Neural cell (in vitro differentiated cells): Measurements from ENCODE around the gene GAS2L3.
"Not testable (repeated sequence)": the region's sequence is repeated elsewhere in the genome, so short reads cannot be mapped to it uniquely, and the experiment has no call there.

ENCODE experiments used
- CTCF ChIP-seq: fragments of 450-650 bp; IDR thresholded peaks from 2 replicates; pipeline ENCODE4 v1.5.1; 2014; ENCODE audit warnings: antibody characterized with exemption, mild to moderate bottlenecking, moderate library complexity; ENCODE audit not compliant: poor library complexity, severe bottlenecking
- EZH2 ChIP-seq: fragments of 200-600, 300-800 bp; shearing (Covaris generic), sonication (generic); IDR thresholded peaks from 2 replicates; pipeline ENCODE4 v1.6.1; 2014; ENCODE audit warnings: antibody characterized with exemption, low read length, borderline replicate concordance, mild to moderate bottlenecking; ENCODE audit not compliant: insufficient read depth, poor library complexity, severe bottlenecking
- POLR2AphosphoS5 ChIP-seq: IDR thresholded peaks from 2 replicates; pipeline ENCODE4 v1.6.1; 2012
- RAD21 ChIP-seq: fragments of 450-650 bp; conservative IDR thresholded peaks from 2 replicates; pipeline ENCODE4 v1.6.1; 2014; ENCODE audit warnings: antibody characterized with exemption, mild to moderate bottlenecking, moderate library complexity
- TAF1 ChIP-seq: IDR thresholded peaks from 2 replicates; pipeline ENCODE4 v1.6.1; 2012; ENCODE audit warnings: low read depth

GRCh38 chr12:100559261-100559660 lies 14.2 kb upstream of the GAS2L3 start:
- not testable (repeated sequence) for TF ChIP-seq EZH2, CTCF, RAD21, POLR2AphosphoS5, TAF1
